Sciatic nerve (tissue), 2 donors: ENCODE data around the gene METTL27. TPM values are rescaled to one million over a fixed set of nuclear protein-coding genes. Genes with fewer than 3 reads are reported as not detected.
"Not testable (repeated sequence)": the region's sequence is repeated elsewhere in the genome, so short reads cannot be mapped to it uniquely, and the experiment has no call there.

Experiments
- ATAC-seq: fragments of 200-7000 bp; cut with Tn5 transposase; one replicate; pipeline ENCODE4 v1.9.1; 2020; ENCODE audit warnings: mild to moderate bottlenecking, moderate library complexity
- DNase-seq: peaks from one replicate; pipeline ENCODE4 v3.0.0-alpha.2; 2020; ENCODE audit warnings: low spot score
- intact Hi-C: fragments of 100-400 bp; cut with DNase I; formaldehyde crosslinking; loops from one replicate; pipeline ENCODE4 v1.14.2; 2022
- total RNA-seq: library from RNA; stranded (reverse); fragmentation: NEBNext Ultra II Directional; extraction: Animal tissue kit (Norgen Biotek cat#: 25700); gene quantifications from one replicate; pipeline ENCODE4 v1.2.1, GENCODE V29; 2021
- donor health status: DM: no; HTN: no; CAD: no.
- donor health status: DM: no; HTN: no; CAD: no.

METTL27 gene
- total RNA-seq, 1 donor from 2014 or later: 6.2 TPM

DNA sequence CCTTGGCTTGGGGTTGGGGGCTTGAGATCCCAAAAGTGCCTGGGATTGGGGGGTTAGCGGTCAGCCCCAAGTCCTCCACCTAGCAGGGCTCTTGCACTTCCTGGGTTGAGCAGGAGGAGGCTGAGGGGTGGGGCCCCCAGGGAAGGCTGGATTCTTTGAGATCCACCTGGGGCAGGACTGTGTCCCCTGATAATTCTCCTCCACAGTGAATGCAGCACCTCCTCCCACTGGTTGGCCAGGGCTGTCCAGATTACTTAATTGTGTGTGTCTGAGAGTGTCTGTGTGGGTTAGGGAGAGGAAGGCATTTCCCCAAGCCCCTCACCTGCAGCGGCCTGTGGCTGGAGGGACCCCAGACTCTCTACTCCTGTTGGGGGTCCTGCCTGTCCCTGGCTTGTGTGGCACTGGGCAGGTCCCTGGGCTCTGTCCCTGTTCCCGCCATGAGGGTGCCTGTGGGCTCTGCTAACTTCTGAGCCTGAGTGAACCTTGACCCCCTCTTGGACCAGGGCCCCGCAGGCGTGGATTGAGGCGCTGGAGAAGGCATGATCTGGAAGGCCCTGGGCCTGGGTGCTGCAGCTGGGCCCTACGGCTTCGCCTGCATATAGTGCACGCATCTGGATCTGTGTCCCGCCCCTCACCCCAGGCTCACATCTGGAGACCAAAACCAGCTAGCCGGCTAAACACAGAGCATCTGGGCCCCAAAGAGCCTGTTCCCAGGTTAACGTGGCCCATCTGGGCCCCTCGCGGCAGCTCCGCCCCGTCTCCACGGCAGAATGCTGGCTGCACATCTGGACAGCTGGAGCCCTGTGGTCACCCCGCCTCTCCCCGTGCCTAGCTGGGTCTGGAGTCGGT lies 29.1 kb upstream of the METTL27 start:
- intact Hi-C loops: no loop called here
- DNase-seq (no peak), ATAC-seq (peak; percentile 73)

DNA sequence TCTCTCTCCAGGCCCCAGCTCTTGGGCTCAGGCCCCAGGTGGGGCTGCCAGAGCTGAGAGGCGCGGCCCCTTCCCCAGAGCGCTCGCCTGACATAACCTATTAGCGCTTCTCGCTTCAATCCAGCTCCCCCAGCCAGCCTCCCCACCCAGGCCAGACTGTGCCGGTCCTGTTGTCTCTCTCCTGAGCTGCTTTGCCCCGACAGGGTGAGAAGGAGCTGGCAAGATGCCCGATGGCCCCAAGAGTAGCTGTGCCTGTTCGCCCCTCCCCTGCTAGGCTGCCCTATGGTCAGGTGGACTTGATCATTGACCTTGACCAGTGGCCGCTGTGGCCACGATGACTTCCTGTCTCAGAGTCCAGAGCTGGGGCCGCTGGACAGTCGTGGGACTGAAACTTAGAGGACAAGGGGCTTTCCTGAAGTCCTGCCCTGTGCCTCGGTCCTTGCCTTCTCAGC lies 27.8 kb upstream of the METTL27 start:
- DNase-seq (no peak), ATAC-seq (no peak)
- intact Hi-C loops: no loop called here

DNA sequence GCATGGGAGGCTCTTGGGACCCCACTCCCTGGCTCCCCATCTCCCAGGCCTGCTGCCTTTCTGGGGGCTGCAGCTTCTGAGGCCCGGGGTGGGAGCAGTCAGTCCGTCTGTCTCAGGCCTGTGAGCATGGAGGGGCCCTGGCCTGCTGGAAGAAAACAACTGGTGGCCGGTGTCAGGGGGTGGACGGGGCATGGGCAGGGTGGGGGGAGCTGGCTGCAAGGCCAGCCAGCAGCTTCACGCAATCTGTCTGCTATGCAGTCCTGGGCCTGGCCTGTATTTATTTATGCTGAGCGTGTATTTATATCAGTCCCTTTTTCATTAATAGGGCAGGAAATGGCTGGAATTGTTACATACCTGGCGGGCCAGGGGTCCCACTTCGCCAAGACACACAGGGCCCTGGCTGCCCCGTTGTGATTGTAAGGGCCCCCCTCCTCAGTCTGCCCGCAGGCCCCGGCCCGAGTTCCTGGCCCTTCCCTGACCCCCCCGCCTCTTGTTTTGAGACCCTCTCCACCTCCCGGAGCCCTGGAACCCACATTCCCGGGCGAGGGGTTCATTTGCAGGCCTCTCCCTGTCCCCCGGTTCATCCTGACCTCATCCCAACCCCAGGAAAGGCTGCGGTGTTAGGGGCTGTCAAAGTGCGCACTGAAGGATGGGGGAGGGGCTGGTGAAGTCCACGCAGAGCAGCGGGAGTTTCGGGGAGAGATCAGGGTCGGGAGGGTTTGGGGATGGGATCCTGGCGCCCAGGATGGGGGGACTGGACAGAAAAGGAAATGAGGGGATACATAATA lies 26.9 kb upstream of the METTL27 start:
- DNase-seq (no peak), ATAC-seq (no peak)
- intact Hi-C loops: no loop called here

DNA sequence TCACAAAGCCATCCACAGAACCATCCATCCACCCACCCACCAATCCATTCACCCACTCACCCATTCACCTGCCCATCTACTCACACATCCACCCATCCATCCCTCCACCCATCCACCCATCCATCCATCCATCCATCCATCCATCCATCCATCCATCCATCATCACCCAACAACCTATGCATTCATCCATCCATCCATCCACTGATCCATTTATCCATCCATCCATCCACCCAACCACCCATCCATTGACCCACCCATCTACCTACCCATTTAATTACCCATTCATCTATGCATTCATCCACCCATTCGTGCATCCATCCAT lies 24.1 kb upstream of the METTL27 start:
- no peak for ATAC-seq
- no peak for DNase-seq
- intact Hi-C loops: no loop called here

DNA sequence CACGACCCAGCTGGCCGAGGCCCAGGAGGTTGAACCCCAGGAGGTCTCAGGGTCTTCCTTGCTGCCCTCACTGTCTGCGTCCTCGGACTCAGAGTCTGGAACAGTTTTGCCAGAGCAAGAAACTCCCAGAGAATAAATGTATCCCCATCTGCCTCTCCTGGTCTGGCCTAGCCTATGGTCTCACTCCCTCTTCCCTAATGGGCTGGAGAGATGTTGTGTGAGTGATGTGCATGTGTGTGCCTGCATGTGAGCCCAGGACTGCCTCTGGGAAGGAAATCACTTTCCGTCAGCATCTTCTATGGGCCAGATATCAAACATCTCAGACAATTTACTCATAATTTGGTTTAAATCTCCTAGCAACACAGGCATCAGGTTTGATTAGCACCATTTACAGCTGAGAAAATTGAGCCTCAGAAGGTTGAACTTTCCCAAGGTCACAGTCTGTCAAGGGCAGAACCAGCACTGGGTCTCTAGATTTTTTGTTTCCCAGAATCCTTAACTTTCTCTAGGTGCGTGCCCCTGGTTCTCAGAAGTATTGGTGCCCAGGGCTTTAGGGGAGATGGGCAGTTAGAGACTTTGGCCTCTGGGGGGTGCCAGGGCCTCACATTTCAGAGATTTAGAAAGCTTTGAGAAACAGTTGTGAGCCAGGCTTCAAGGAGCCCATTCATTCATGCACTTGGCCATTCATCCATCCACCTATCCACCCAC lies 23.6 kb upstream of the METTL27 start:
- peak; percentile 78 for ATAC-seq
- no peak for DNase-seq
- intact Hi-C loops: no loop called here

DNA sequence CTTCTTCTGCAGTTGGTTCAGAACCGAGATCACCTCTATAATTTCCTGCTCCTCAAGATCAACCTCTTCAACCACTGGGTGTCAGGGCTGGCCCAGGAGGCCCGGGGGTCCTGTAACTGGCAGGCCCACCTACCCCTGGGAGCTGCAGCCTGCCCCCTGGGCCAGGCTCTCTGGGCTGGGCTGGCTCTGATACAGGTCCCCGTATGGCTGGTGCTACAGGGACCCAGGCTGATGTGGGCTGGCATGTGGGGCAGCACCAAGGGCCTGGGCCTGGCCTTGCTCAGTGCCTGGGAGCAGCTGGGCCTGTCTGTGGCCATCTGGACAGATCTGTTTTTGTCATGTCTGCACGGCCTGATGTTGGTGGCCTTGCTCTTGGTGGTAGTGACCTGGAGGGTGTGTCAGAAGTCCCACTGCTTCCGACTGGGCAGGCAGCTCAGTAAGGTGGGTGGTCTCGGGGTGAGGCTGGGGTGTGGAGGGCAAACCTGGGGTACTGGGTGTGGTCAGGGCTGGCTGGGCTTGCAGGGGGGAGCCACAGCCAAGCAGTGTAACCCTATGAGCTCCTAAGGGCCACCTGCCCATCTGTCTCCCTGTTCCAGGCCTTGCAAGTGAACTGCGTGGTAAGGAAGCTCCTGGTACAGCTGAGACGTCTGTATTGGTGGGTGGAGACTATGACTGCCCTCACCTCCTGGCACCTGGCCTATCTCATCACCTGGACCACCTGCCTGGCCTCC lies 22.8 kb upstream of the METTL27 start:
- ATAC-seq (no peak), DNase-seq (no peak)
- intact Hi-C loops: no loop called here

DNA sequence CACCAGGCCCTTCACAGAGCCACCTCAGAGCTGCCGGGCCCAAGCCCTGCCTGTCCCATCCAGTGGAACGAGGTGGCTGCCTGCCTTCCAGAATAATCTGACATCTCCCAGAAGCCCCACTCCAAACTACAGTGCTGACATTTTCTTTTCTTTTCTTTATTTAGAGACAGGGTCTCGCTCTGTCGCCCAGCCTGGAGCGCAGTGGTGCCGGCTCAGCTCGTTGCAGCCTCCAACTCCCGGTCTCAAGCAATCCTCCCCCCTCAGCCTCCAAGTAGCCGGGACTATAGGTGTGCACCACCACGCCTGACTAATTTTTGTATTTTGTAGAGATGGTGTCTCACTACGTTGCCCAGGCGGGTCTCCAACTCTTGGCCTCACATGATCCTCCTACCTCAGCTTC lies 19.0 kb upstream of the METTL27 start:
- intact Hi-C loops: no loop called here
- no peak for ATAC-seq
- no peak for DNase-seq

DNA sequence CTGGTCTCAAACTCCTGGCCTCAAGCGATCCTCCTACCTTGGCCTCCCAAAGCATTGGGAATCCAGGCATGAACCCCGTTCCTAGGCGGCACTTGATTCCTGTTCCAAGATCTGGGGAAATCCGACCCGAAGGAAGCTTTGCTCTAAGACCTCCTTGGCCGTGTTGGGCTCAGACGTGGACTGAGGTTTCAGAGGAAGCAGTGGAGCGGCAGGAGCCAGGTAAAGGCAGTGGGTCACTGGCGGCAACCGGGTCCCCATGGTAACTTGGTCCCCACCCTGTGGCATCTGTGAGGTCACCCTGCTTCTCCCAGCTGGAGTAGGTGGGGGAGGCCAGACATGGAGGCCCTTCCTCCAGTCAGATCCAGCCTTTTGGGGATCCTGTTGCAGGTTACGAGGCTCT lies 18.5 kb upstream of the METTL27 start, which contains the start of gene TMEM270:
TMEM270 (plus strand) TSS at position 301 of the 400 bp plus-strand sequence; CDS start at position 337, 36 bp downstream.
- intact Hi-C loops: no loop called here
- no peak for ATAC-seq
- DNase-seq: no peak

DNA sequence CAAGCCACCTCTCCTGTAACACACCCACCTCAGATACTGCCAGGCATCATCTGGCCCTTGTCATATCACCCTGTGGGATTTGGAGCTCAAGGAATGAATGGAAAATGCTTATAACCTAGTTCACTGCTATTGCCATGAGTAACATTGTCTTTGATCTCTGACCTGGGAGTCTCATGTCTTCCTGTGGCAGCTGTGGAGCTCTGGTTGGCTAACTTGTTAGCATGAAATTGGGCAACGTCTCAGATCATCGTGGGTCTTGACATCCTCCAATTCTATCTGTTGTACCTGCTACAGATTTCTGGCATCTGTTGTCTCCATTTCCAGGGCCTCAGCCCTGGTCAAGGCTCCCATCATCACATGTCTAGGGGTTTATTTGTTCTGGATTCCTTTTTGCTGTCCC lies 16.5 kb upstream of the METTL27 start:
- intact Hi-C loops: no loop called here
- ATAC-seq (no peak), DNase-seq (no peak)

DNA sequence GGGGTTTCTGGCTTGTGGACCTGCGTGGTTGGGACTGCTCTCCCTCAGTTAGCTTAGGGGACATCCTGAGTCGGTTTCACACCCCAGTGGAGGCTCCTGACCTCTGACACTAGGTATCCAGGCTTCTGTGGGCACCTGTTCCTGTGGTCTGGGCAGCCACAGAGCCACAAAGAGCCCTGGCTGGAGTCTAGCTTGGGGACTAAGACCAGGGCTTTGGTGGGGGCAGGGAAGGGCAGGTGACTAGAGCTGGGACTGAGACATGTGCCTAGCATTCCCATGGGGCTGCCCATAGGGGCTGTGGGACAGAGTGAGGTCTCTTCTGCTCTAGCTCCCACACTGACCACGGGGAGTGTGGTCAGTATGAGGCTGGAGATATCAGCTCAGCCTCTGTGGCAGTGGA lies 14.6 kb upstream of the METTL27 start:
- intact Hi-C loops: no loop called here
- DNase-seq (no peak), ATAC-seq (no peak)

DNA sequence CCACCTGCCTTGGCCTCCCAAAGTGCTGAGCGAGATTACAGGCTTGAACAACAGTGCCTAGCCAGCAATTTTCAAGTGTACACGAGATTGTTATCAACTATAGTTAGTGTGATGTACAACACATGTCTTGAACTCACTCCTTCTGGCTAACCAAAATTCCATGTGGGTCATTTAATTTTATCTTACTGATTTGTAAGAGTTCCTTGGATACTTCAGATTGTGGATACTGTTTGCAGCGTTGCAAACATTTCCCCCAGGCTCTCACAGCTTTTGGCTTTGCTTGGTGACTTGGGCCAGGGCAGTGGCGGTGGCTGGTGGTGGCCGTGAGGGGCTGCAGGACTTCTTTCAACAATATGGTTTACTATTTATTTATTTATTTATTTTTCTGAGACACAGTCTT lies 10.2 kb upstream of the METTL27 start:
- intact Hi-C loops: no loop called here
- DNase-seq (no peak), ATAC-seq (no peak)

DNA sequence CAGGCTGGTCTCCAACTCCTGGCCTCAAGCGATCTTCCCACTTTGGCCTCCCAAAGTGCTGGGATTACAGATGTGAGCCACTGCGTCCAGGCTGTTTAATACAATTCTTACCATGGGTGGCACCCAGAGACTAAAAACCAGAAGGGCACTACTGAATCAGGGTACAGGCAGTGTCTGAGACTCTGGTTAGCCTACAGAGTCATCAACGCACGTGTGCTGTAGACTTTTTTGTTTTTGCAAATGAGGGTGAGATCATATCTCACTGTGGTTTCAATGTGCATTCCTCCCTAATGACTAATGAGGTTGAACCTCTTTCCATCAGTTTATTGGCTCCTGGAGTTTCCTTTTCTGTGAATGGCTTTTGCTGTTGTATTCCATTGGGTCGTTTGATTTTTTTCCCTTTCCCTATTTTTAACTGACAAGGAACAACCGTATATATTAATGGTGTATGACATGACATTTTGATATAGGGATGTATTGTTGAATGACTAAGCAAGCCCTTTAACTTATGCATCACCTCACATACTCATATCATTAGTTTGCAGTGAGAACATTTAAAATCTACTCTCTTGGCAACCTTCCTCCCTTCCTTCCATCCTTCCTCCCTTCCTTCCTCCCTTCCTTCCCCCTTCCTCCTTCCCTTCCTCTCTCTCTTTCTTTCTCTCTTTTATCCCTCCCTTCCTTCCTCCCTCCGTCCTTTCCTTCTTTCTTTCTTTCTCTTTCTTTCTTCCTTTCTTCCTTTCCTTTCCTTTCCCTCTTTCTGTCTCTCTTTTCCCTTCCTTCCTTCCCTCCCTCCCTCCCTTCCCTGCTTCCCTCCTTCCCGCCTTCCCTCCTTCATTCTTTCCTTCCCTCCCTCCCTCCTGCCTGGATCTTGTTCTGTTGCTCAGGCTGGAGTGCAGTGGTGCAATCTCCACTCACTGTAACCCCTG lies 9.4 kb upstream of the METTL27 start:
- DNase-seq (no peak), ATAC-seq (peak; percentile 86)
- intact Hi-C loops: no loop called here

DNA sequence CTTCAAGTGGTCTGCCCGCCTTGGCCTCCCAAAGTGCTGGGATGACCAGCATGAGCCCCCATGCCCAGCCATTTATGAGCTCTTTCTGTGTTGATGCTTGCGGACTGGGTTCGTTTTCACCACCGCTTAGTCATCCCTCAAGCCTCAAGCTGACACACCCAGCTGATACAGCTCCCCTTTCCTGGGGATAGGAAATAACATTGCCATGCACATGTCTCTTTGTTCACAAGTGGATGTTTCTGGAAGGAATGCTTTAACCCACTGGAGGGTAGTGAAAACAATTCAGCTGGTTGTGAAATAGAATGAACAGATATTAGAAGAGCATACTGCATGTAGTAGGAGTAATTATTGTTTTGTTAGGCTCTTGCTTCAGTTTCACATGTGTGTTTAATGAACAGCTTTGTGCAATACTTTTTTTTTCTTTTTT lies 8.5 kb upstream of the METTL27 start:
- ATAC-seq (peak; percentile 91), DNase-seq (no peak)
- intact Hi-C loops: no loop called here

DNA sequence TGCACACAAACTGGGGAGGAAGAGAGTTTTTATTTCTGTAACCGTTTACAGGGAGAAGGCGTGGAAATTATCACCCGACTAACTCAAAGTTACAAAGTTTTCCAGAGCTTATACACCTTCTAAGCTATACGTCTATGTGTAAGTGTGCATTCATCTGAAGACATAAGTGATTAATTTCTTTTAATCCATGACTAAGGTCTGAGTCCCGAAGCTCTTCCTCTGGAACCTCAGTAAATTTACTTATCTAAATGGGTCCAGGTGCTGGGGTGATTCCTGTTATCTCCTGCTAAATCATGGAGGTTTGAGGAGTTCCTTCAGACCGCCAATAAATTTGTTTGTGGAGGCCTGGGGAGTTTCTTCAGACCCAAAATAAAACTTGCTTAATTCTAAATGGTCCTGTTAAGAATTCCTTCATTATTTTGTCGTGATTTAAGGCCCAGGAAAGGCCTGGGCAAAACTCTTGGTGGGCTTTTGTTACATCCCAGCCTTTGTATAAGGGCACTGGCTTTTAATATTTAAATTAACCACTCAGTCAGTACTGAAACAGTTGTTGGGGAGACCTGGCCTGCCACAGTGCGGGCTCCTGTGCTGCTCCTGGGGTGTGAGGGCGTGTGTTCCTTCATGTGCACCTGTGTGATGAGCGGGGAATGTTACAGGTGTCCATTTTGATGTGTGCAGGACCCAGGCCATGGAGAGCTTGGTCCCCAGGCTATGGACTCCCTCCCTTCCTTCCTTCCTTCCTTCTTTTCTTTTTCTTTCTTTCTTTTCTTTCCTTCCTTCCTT lies 5.8 kb upstream of the METTL27 start:
- intact Hi-C loops: no loop called here
- no peak for DNase-seq
- ATAC-seq: no peak

DNA sequence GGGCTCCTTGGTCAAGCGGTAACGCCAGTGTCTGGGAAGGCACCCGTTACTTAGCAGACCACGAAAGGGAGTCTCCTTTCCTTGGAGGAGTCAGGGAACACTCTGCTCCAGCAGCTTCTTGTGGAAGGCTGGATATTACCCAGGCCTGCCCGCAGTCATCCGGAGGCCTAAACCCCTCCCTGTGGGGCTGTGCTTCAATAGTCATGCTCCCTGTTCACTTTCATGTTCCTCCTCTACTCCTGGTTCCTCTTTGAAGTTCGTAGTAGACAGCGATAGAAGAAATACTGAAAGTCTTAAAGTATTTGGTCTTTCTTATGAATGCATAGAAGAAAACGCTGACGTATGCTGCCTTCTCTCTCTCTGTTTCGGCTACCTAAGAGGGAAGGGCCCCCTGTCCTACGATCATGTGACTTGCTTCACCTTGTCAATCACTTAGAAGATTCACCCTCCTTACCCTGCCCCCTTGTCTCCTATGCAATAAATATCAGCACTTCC lies 3.4 kb upstream of the METTL27 start:
- ATAC-seq, DNase-seq, intact Hi-C loops: not testable (repeated sequence)

DNA sequence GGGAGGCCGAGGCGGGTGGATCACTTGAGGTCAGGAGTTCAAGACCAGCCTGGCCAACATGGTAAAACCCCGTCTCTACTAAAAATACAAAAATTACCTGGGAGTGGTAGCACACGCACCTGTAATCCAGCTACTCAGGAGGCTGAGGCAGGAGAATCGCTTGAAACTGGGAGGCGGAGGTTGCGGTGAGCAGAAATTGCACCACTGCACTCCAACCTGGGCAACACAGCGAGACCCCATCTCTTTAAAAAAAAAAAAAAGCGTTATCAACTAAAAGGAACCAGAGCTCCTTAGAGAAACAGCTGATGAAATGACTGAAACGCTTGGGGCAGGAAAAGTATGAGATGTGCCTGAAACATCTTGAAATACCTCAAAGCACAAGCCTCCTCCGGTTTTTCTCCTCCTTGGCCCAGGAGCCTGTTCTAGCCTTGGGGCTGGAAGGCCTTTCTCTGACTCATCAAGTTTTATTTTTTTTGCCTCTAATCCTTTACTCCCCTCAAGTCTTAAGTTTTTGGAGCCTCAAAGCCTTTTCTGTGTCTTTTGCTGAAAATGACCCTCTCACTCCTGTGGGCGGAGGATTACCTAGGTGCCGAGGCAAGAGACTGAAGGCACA lies 2.6 kb upstream of the METTL27 start:
- ATAC-seq (no peak), DNase-seq (no peak)
- intact Hi-C loops: no loop called here

DNA sequence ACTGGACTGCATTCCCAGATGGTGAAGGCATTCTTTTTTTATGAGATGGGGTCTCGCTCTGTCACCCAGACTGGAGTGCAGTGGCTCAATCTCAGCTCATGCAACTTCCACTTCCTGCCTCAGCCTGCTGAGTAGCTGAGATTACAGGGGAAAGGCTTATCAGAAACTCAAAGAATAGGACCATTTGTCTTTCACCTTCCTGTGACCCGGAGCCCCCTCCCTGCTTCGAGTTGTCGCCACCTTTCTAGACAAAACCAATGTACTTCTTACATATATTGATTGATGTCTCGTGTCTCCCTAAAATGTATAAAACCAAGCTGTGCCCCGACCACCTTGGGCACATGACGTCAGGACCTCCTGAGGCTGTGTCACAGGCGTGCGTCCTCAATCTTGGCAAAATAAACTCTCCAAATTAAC lies 1.8 kb upstream of the METTL27 start:
- intact Hi-C loops: no loop called here
- no peak for ATAC-seq

More for the DNA sequence above, 1.8 kb upstream of the METTL27 start:
- DNase-seq: no peak
